Stomach (tissue), 9 donors: ENCODE data around the gene CAPN5. TPM values are rescaled to one million over a fixed set of nuclear protein-coding genes. Genes with fewer than 3 reads are reported as not detected.

ENCODE experiments used
- DNase-seq, 2 donors: peaks; one replicate each; pipeline versions ENCODE4 v3.0.0 to v3.0.0-alpha.2; 2013 to 2019
- H3K27ac ChIP-seq, 5 donors: fragments of 200-600 bp in 4 of 5; sonication (generic) in 4 of 5; one replicate each; pipeline ENCODE4 v1.5.1; 2013 to 2019; ENCODE audit warnings: mild to moderate bottlenecking in 1 of 5, moderate library complexity in 1 of 5
- H3K27me3 ChIP-seq, 3 donors: fragments of 200-600 bp; sonication (generic); one replicate each; pipeline ENCODE4 v1.5.1; 2017 to 2019; ENCODE audit warnings: mixed run types in 1 of 3
- H3K36me3 ChIP-seq, 4 donors: fragments of 200-600 bp; sonication (generic); 1 replicate in 3 of 4; 2 replicates in 1 of 4; pipeline ENCODE4 v1.5.1; 2016 to 2019
- H3K4me1 ChIP-seq, 4 donors: fragments of 200-600 bp; sonication (generic); one replicate each; pipeline ENCODE4 v1.5.1; 2016 to 2019
- H3K4me3 ChIP-seq, 4 donors: fragments of 200-600 bp; sonication (generic) in 3 of 4; one replicate each; pipeline ENCODE4 v1.5.1; 2016 to 2019; ENCODE audit warnings: mild to moderate bottlenecking in 1 of 4
- H3K9me3 ChIP-seq, 4 donors: fragments of 200-600 bp; sonication (generic); one replicate each; pipeline ENCODE4 v1.5.1; 2016 to 2019
- CTCF ChIP-seq, 7 experiments: fragments of 450-650 bp in 4 of 7; fragments of 200-600 bp in 3 of 7; sonication (generic) in 3 of 7; IDR thresholded peaks; one replicate each; pipeline ENCODE4 v1.5.1; 2016 to 2019; ENCODE audit warnings: antibody characterized with exemption in 7 of 7, control low read depth in 2 of 7, mild to moderate bottlenecking in 1 of 7
- EP300 ChIP-seq: sonication (generic); formaldehyde crosslinking; IDR thresholded peaks from one replicate; pipeline ENCODE4 v1.6.1; 2017; ENCODE audit warnings: antibody characterized with exemption
- POLR2A ChIP-seq, 4 donors: fragments of 450-650 bp; IDR thresholded peaks; one replicate each; pipeline ENCODE4 v1.6.1; 2016; ENCODE audit warnings: antibody characterized with exemption in 4 of 4, control low read depth in 2 of 4, mild to moderate bottlenecking in 1 of 4, moderate library complexity in 1 of 4
- POLR2AphosphoS5 ChIP-seq, 3 donors: sonication (generic); formaldehyde crosslinking; IDR thresholded peaks; one replicate each; pipeline ENCODE4 v1.6.1; 2016; ENCODE audit warnings: antibody characterized with exemption in 3 of 3
- WGBS, 5 donors: extraction: QIAGEN DNeasy Blood & Tissue Kit in 3 of 5; methylation state at CpG; one replicate each; pipeline versions ENCODE4 v1.1.5 to v1.1.7; 2013 to 2018; 5-methylcytosine and 5-hydroxymethylcytosine counted together
- intact Hi-C: fragments of 100-400 bp; cut with DNase I; formaldehyde crosslinking; loops from one replicate; pipeline ENCODE4 v1.15.1; 2023; ENCODE audit warnings: low total_unique reads
- polyA plus RNA-seq, 3 donors: library from polyadenylated mRNA; stranded (reverse); fragments of 200-250 nt; gene quantifications; one replicate each; pipeline ENCODE4 v1.2.3, GENCODE V29; 2013
- total RNA-seq, 5 donors: library from RNA; depleted of rRNA; stranded (reverse); fragments of >200 nt; gene quantifications; one replicate each; pipeline versions ENCODE4 v1.1.0 to v1.2.3, GENCODE V29; 2014 to 2016
- donor health status: healthy with polysubstance abuse.
- donor health status: Bipolar disorder and iron deficiency.
- donor health status: healthy.

CAPN5 gene
- total and polyA plus RNA-seq, 8 donors: 10.0 to 110 (median 65.9) TPM

- Histone ChIP-seq H3K4me1 (peaks cover 0 to 7% (median 2%) of the 10 kb centered on the region in 4 donors), H3K4me3 (no peak overlapping the region), H3K9me3 (no peaks in the 10 kb centered on the region), H3K27me3 (no peaks in the 10 kb centered on the region), H3K27ac (no peak overlapping the region), H3K36me3 (no peaks in the 10 kb centered on the region)
- whole genome bisulfite sequencing, 5 donors: 92 to 98% (median 96%) methylated on average over 5 of the region's 5 CpGs
- TF ChIP-seq POLR2A (IDR thresholded peaks at IDR 0.05): no peak
- no peak for TF ChIP-seq EP300
- no peak for TF ChIP-seq CTCF (IDR thresholded peaks at IDR 0.05)
- TF ChIP-seq POLR2AphosphoS5 (IDR thresholded peaks at IDR 0.05): no peak
- DNase-seq: no peak
- intact Hi-C loops: no loop called here
These were observed 103.3 kb downstream of the CAPN5 start for GRCh38 chr11:77170107-77170506.

- H3K9me3 ChIP-seq: no peaks in the 10 kb centered on the region
- peaks cover 0 to 7% (median 2%) of the 10 kb centered on the region in 4 donors for H3K4me1 ChIP-seq
- H3K36me3 ChIP-seq: no peaks in the 10 kb centered on the region
- H3K27me3 ChIP-seq: no peaks in the 10 kb centered on the region
- WGBS, 5 donors: 92 to 95% (median 94%) methylated on average over 5 to 8 of the region's 8 CpGs
- H3K27ac ChIP-seq: no peak overlapping the region
- TF ChIP-seq CTCF (IDR thresholded peaks at IDR 0.05): no peak
- TF ChIP-seq POLR2AphosphoS5 (IDR thresholded peaks at IDR 0.05): no peak
- TF ChIP-seq EP300: no peak
- no peak for TF ChIP-seq POLR2A (IDR thresholded peaks at IDR 0.05)
- H3K4me3 ChIP-seq: no peak overlapping the region
- DNase-seq: no peak
- intact Hi-C loops: no loop called here
These were observed 104.5 kb downstream of the CAPN5 start for GRCh38 chr11:77171254-77171653.

- intact Hi-C loops: no loop called here
- Histone ChIP-seq H3K27me3 (no peaks in the 10 kb centered on the region), H3K36me3 (no peaks in the 10 kb centered on the region), H3K4me1 (peaks cover 0 to 7% (median 2%) of the 10 kb centered on the region in 4 donors), H3K27ac (no peak overlapping the region), H3K4me3 (no peak overlapping the region), H3K9me3 (no peaks in the 10 kb centered on the region)
- WGBS, 5 donors: 56 to 69% (median 65%) methylated on average over 14 to 20 of the region's 20 CpGs
- TF ChIP-seq POLR2A (IDR thresholded peaks at IDR 0.05) (no peak), EP300 (no peak), CTCF (IDR thresholded peaks at IDR 0.05) (no peak), POLR2AphosphoS5 (IDR thresholded peaks at IDR 0.05) (no peak)
- peak in 1 of 2 donors; percentile 75 for DNase-seq
These were observed 105.3 kb downstream of the CAPN5 start for GRCh38 chr11:77171885-77172665.

- intact Hi-C loops: no loop called here
- no peak overlapping the region for H3K4me3 ChIP-seq
- TF ChIP-seq POLR2A (IDR thresholded peaks at IDR 0.05) (no peak), POLR2AphosphoS5 (IDR thresholded peaks at IDR 0.05) (no peak), CTCF (IDR thresholded peaks at IDR 0.05) (no peak), EP300 (no peak)
- H3K27ac ChIP-seq: no peak overlapping the region
- peaks cover 0 to 7% (median 2%) of the 10 kb centered on the region in 4 donors for H3K4me1 ChIP-seq
- peak in 1 of 2 donors; percentile 55 for DNase-seq
- 73 to 85% (median 77%) methylated on average over 16 of the region's 16 CpGs for WGBS, 5 donors
- no peaks in the 10 kb centered on the region for H3K27me3 ChIP-seq
- H3K36me3 ChIP-seq: no peaks in the 10 kb centered on the region
- H3K9me3 ChIP-seq: no peaks in the 10 kb centered on the region
These were observed 105.9 kb downstream of the CAPN5 start for GRCh38 chr11:77172666-77172982.
